HG02884 (cell line): ENCODE results near the gene NTM.

Experiments
- ATAC-seq: cut with Tn5 transposase; IDR thresholded peaks from one replicate; pipeline ENCODE4 v1.9.1; 2021; ENCODE audit warnings: mild to moderate bottlenecking, moderate library complexity; ENCODE audit not compliant: unreplicated experiment

The NTM gene

GRCh38 chr11:131681920-131682319 is 311.5 kb downstream of the NTM start:
- ATAC-seq, result no peak

- ATAC-seq, result no peak
These were observed 312.1 kb downstream of the NTM start for GRCh38 chr11:131682373-131683015.

DNA sequence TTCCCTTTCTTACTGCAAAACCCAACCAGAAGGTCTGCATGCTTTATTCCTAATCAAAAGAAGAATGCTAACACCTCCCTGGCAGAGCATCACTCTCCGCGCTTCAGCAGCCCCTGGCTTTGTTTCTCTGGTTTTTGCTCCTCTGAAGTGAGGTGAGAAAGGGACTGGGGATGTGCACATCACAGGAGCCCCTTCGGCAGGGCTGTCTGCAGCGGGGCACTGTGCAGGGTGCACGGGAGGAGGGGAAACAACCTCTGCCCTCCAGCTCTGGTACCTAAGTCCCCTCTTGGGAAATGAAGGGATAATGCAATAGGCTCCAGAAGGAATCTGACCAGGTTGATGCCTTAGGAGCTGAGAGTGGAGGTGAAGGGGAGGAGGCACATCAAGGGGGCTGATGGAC is 312.7 kb downstream of the NTM start:
- no peak for ATAC-seq

- ATAC-seq, result no peak
These were observed 313.3 kb downstream of the NTM start for GRCh38 chr11:131683666-131684065.

DNA sequence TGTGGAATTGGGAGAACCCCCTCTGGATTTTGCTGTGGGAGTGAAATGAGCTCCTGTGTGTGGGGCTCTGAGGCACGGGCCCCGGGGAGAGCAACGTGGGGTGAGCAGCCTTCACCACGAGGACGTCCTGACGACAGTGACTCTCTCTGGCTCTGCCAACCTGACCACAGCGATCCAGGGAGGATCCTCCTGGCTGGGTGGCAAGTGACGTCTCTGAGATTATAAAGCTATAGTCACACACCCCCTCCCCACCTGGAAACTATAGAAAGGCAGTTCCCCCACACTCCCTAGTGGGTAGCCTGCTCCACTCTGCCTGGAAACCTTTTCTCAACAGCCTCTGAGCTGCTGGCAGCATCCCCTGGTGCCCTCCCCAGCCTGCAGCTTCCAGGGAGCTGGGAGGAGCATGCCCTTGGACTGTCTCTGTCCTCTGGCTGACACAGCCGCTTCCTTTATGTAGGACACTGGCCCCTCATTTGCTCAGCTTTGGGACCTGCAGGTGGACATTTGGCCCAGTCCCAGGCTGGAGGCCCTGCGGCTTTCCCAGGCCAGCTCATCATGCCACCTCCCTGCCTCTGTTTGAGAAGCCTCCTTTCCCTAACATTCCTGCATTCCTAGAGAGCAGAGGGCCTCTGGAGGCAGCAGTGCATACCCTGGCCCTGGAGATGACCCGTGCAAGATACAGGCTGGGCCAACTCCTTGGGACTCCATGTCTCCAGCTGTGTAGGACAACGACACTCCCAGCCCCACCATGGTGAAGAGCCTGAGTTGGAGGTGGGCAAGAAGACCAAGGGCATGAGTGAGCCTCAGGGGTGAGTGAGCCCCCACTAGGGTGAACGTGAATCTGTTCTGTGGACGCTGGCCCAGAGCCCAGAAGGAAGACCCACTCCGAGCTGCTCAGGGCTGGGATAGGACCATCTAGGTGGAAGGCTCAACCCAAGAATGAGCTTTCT is 314.0 kb downstream of the NTM start:
- no peak for ATAC-seq

DNA sequence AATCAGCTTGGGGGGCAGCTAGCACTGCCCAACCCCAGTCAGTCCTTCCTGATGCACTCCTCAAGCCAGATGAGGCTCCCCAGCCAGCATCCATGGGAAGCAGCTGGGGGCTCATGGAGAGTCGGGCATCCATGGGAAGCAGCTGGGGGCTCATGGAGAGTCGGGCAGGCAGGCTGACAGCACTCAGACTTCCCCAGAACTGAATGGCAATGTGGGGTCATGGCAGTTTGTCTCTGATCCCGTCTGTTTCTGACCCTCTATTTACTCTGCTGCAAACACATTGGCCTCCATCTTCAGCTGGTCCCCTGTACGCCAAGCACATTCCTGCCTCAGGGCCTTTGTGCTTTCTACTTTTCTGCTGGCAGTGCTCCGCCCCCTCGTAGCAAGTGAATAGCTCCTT is 314.8 kb downstream of the NTM start:
- ATAC-seq, result no peak

DNA sequence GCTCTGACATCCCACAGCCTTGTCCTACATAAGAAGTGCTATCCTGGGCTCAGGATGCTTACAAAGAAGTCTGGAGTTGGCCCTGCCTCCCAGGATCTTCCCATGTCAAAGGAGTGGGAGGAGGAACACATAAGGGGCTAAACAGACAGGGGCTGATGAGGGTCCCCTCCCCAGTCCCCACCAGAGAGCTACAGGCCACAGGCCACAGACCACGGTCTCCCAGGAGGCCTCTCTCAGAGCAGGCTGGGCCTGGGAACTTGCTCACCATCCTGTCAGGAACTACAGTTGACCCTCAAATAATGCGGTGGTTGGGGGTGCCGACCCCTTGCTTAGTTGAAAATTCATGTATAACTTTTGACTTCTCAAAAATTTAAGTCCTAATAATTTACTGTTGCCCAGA is 315.5 kb downstream of the NTM start:
- ATAC-seq, result no peak

GRCh38 chr11:131686836-131687235 is 316.4 kb downstream of the NTM start:
- no peak for ATAC-seq

GRCh38 chr11:131687291-131688047 is 317.1 kb downstream of the NTM start:
- no peak for ATAC-seq

DNA sequence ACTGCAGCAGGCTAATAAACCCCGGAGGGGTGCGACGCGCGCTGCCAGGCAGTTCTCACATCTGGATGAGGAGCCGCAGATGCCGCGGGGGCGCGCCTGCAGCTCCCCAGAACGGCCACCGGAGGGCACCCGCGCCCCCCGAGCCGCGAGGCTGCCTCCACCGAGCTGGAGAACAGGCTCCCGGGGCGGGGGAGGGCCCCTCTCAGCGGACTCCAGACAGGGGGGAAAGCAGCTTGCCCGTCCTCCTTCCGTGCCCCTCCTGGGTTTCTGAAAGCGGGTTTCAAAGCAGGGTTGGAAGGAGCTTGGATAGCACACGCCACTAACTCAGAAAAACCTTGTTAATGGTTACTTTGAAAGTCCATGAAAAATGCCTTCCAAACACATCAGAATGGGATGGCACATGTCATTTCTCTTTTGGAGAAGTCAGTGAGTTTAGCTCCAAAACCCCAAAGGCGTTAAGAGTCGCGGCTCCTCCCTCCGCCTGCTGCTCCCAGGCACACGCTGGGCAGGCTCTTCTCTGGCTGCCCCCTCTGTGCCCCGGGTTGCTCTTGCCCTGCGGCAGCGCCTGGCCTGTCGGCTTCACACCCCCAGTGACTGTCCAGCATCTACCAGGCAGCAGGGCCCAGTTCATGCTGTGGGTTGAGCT is 317.8 kb downstream of the NTM start:
- peak; percentile 68 for ATAC-seq

DNA sequence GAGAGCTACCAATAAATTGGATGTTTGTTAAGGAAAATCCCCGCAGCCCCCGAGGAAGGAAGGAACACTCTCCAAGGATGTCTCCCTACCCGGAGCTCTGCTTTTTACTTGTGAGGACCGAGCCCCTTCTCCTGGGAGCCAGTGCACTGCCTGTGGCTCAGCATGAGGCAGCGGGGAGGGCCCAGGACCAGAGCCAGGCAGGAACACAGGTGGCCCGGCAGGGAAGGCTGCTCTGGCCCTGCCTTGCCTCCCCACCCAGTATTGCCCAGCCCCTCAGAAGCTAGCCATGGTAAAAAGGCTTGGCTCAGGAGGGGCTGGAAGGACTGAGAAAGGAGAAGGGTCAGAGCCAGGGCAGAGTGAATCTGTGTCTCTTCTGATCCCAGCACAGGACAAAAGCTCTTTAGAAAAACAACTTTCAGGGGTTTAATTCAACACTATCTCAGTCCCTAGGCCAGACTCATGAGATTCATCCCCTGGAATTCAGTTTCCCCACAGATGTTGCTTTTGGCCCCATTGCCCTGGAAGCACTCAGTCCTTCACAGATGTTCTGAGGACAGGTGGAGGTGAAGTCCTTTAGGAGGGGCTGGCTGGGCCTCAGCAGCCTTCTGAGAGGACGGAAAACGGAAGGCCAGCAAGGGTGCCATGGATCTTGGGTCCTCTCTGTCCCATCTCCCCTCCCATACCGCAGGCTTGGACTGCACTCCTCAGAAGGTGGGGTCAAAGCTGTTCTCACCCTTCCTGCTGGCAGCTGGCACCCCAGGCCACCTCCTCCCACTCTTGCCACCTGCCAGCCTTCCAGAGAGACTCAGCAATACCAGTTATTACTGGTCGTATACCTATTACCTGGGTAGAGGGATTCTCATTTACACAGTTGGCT is 318.9 kb downstream of the NTM start:
- no peak for ATAC-seq

GRCh38 chr11:131690362-131690761 is 319.9 kb downstream of the NTM start:
- ATAC-seq, result no peak

- ATAC-seq, result no peak
These were observed 320.4 kb downstream of the NTM start for GRCh38 chr11:131690776-131691175.

GRCh38 chr11:131691181-131692041 is 321.0 kb downstream of the NTM start:
- peak; percentile 46 for ATAC-seq

DNA sequence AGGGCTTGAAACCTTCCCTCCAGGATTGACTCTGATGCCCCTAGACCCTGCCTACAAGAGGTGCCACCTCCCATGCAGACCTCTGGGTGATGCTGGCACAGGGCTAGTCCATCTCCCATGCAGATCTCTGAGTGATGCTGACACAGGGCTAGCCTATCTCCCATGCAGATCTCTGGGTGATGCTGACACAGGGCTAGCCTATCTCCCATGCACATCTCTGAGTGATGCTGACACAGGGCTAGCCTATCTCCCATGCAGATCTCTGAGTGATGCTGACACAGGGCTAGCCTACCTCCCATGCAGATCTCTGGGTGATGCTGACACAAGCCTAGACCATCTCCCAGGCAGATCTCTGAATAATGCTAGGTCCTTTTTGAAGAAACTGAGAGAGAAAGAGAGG is 321.7 kb downstream of the NTM start:
- ATAC-seq, result no peak

GRCh38 chr11:131692961-131693360 is 322.5 kb downstream of the NTM start:
- no peak for ATAC-seq

- no peak for ATAC-seq
These were observed 323.3 kb downstream of the NTM start for GRCh38 chr11:131693756-131694155.

GRCh38 chr11:131694526-131695424 is 324.4 kb downstream of the NTM start:
- peak; percentile 74 for ATAC-seq
